Natural killer cell (primary cell): ENCODE measurements around the gene GPLD1. TPM values are rescaled to one million over a fixed set of nuclear protein-coding genes. Genes with fewer than 3 reads are reported as not detected.

ENCODE experiments used
- ATAC-seq, 3 donors: fragments of 150-1000 bp in 2 of 3; fragments of 200-7000 bp in 1 of 3; cut with Tn5 transposase; 1 replicate in 1 of 3; 2 replicates in 2 of 3; pipeline ENCODE4 v1.10.0; 2021; ENCODE audit warnings: mild to moderate bottlenecking in 2 of 3, moderate library complexity in 2 of 3
- DNase-seq, 2 donors: peaks; one replicate each; pipeline versions ENCODE4 v3.0.0 to v3.0.0-alpha.2; 2013 to 2021; ENCODE audit warnings: mixed read lengths in 1 of 2
- H3K27ac ChIP-seq: one replicate; pipeline ENCODE4 v1.5.1; 2013; ENCODE audit warnings: mild to moderate bottlenecking, low read length
- H3K27me3 ChIP-seq: one replicate; pipeline ENCODE4 v1.6.1; 2013; ENCODE audit warnings: low read length; ENCODE audit not compliant: control insufficient read depth, insufficient read depth
- H3K36me3 ChIP-seq: one replicate; pipeline ENCODE4 v1.6.1; 2013; ENCODE audit warnings: low read length; ENCODE audit not compliant: control insufficient read depth, insufficient read depth
- H3K4me1 ChIP-seq: one replicate; pipeline ENCODE4 v1.6.1; 2013; ENCODE audit warnings: low read length; ENCODE audit not compliant: control insufficient read depth, insufficient read depth
- H3K4me3 ChIP-seq: one replicate; pipeline ENCODE4 v1.5.1; 2013; ENCODE audit warnings: low read length
- H3K9me3 ChIP-seq: one replicate; pipeline ENCODE4 v1.6.1; 2013; ENCODE audit warnings: low read length; ENCODE audit not compliant: control insufficient read depth, insufficient read depth
- H3K27ac Mint-ChIP-seq, 2 donors: one replicate each; pipeline ENCODE4 v1.8.0; 2022; ENCODE audit warnings: mild to moderate bottlenecking in 2 of 2, mixed read lengths in 2 of 2, moderate library complexity in 1 of 2
- H3K27me3 Mint-ChIP-seq, 2 donors: one replicate each; pipeline ENCODE4 v1.8.0; 2022; ENCODE audit warnings: low read depth in 2 of 2, mixed read lengths in 2 of 2
- H3K36me3 Mint-ChIP-seq: one replicate; pipeline ENCODE4 v1.8.0; 2022; ENCODE audit warnings: mixed read lengths
- H3K4me1 Mint-ChIP-seq, 2 donors: one replicate each; pipeline ENCODE4 v1.8.0; 2022; ENCODE audit warnings: mixed read lengths in 2 of 2
- H3K4me3 Mint-ChIP-seq: one replicate; pipeline ENCODE4 v1.8.0; 2022; ENCODE audit warnings: mild to moderate bottlenecking, moderate library complexity, mixed read lengths
- H3K9me3 Mint-ChIP-seq, 2 donors: one replicate each; pipeline ENCODE4 v1.8.0; 2022; ENCODE audit warnings: mixed read lengths in 2 of 2
- WGBS: methylation state at CpG from one replicate; pipeline ENCODE4 v1.1.7; 2013; ENCODE audit warnings: missing lambda C conversion rate; ENCODE audit not compliant: insufficient coverage; 5-methylcytosine and 5-hydroxymethylcytosine counted together
- intact Hi-C: fragments of 100-400 bp; cut with micrococcal nuclease; formaldehyde crosslinking; loops from one replicate; pipeline ENCODE4 v1.14.2; 2022
- total RNA-seq, 4 donors: library from RNA; stranded (reverse); fragments of 120-200 nt in 1 of 4; gene quantifications; one replicate each; pipeline versions ENCODE4 v1.2.3 to v1.2.4, GENCODE V29; 2013 to 2022
- TF ChIP-seq, protein P1 (sequence below): fragments of 200-600 bp; IDR thresholded peaks from one replicate; pipeline ENCODE4 v1.8.0; 2022; ENCODE audit warnings: antibody characterized with exemption

Gene GPLD1
- total RNA-seq, 3 donors from 2014 or later (not counting 1 experiment from before 2014, with no cell fraction given): 0.86 to 1.3 (median 0.88) TPM

DNA sequence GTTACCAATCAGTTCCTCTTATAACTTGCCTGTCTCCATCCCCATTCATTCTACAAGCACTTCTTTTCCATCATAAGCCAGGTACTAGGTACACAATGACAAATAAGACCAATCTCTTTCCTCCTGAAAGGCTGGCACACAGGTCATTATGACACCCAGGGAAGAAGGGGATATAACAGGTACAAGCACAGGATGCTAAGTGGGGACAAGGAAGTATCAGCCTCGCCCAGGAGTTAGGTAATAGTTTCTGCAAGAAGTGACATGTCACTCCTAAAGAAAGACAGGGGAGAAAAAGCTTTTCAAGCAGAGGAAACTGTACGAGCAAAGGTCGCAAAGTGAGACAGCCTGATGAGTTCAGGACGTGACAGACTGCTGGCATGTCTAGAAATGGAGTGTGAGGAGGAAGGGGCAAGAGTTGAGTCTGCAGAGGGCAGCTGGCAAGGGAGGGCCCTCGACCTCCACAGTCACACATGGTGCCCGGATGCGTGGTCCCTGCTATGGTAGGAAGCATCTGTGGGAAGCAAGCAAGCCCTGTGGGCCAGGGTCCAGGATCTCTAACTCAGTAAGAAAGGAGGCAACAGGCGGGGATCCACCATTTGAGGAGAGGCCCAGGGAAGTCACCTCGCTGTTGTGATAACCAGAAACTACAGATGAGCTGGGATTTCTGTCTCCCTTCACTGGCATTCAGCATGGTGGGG is 40.4 kb downstream of the GPLD1 start:
- no peak for DNase-seq
- Mint-ChIP-seq H3K27me3 (no peaks in the 10 kb centered on the region), H3K27ac (no peak overlapping the region), H3K9me3 (no peaks in the 10 kb centered on the region), H3K4me1 (no peaks in the 10 kb centered on the region), H3K4me3 (no peak overlapping the region), H3K36me3 (no peaks in the 10 kb centered on the region)
- intact Hi-C loops: no loop called here
- TF ChIP-seq, protein P1, sequence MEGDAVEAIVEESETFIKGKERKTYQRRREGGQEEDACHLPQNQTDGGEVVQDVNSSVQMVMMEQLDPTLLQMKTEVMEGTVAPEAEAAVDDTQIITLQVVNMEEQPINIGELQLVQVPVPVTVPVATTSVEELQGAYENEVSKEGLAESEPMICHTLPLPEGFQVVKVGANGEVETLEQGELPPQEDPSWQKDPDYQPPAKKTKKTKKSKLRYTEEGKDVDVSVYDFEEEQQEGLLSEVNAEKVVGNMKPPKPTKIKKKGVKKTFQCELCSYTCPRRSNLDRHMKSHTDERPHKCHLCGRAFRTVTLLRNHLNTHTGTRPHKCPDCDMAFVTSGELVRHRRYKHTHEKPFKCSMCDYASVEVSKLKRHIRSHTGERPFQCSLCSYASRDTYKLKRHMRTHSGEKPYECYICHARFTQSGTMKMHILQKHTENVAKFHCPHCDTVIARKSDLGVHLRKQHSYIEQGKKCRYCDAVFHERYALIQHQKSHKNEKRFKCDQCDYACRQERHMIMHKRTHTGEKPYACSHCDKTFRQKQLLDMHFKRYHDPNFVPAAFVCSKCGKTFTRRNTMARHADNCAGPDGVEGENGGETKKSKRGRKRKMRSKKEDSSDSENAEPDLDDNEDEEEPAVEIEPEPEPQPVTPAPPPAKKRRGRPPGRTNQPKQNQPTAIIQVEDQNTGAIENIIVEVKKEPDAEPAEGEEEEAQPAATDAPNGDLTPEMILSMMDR: no peak
- no peak for ATAC-seq
- H3K36me3 ChIP-seq: no peaks in the 10 kb centered on the region
- no peak overlapping the region for H3K4me3 ChIP-seq
- no peak overlapping the region for H3K27ac ChIP-seq
- H3K27me3 ChIP-seq: no peaks in the 10 kb centered on the region
- no peaks in the 10 kb centered on the region for H3K4me1 ChIP-seq
- no peaks in the 10 kb centered on the region for H3K9me3 ChIP-seq
- WGBS: 85% methylated on average over 9 of the region's 9 CpGs

DNA sequence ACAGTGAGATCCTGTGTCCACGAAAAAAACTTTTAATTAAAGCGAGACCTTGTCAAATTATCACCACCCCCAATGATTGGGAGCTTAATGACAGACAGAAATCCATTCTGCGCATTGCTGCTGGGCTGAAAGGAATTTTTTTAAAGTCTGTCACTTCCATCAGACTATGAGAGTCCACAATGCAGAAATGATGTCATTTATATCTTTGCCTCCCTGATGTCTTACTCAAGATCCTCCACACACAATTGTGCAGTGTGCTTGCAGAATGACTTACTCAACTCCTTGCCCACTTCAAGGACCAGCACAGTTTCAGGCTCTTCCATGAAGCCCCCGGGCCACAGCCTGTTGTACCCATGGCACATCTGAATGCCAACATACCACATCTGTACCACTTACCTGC is 41.0 kb downstream of the GPLD1 start:
- WGBS: 69% methylated on average over 4 of the region's 4 CpGs
- Mint-ChIP-seq H3K27me3 (no peaks in the 10 kb centered on the region), H3K4me3 (no peak overlapping the region), H3K36me3 (no peaks in the 10 kb centered on the region), H3K9me3 (no peaks in the 10 kb centered on the region), H3K27ac (no peak overlapping the region), H3K4me1 (no peaks in the 10 kb centered on the region)
- ATAC-seq: no peak
- H3K4me1 ChIP-seq: no peaks in the 10 kb centered on the region
- no peak for DNase-seq
- H3K27ac ChIP-seq: no peak overlapping the region
- H3K36me3 ChIP-seq: no peaks in the 10 kb centered on the region
- no peak overlapping the region for H3K4me3 ChIP-seq
- TF ChIP-seq, protein P1: no peak
- intact Hi-C loops: no loop called here
- H3K9me3 ChIP-seq: no peaks in the 10 kb centered on the region
- H3K27me3 ChIP-seq: no peaks in the 10 kb centered on the region

DNA sequence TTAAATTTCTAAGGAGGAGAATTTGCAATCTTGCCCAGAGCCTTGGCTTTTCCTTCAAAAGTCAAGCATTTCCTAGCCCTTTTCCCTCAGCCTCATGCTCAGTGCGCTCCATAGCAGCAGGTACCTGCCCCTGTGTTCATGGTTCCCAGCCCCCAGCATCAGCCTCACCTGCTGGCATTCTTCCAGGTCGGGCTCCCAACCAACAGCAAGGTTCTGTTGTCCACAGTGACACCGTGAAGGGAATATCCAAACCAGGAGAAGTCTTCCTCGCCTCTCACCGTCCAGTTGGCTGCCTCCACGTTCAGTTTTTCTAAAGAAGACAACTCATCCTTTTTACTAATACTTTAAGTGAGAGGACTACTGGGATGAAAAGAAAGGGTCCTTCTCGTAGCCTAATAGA is 42.7 kb downstream of the GPLD1 start:
- no peak for DNase-seq
- Histone ChIP-seq H3K36me3 (no peaks in the 10 kb centered on the region), H3K27ac (no peak overlapping the region), H3K4me3 (no peak overlapping the region), H3K4me1 (no peaks in the 10 kb centered on the region), H3K27me3 (no peaks in the 10 kb centered on the region), H3K9me3 (no peaks in the 10 kb centered on the region)
- H3K27ac Mint-ChIP-seq: no peak overlapping the region
- 86% methylated on average over 4 of the region's 7 CpGs for WGBS
- H3K4me3 Mint-ChIP-seq: no peak overlapping the region
- TF ChIP-seq, protein P1: no peak
- H3K36me3 Mint-ChIP-seq: no peaks in the 10 kb centered on the region
- no peaks in the 10 kb centered on the region for H3K27me3 Mint-ChIP-seq
- H3K4me1 Mint-ChIP-seq: no peaks in the 10 kb centered on the region
- ATAC-seq: no peak
- H3K9me3 Mint-ChIP-seq: no peaks in the 10 kb centered on the region
- intact Hi-C loops: no loop called here

DNA sequence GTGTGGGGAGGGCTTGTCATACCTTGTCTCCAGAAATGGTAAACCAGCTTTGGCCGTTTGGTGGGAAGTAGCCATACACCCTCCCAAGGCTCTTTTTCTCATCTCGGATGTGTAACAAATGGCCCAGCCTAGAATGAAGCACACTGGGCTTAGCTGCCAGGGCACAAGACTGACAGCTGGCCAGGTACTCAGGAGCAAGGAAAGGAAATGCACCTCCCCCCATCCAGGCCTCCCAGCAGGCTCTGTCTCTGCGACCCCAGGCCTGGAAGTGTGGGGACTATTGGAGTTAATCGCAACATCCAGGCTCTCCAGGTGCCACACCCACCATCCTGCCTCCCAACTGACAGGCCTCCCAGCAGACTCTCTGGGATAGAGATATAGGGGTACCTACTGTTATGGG is 43.7 kb downstream of the GPLD1 start:
- Mint-ChIP-seq H3K27me3 (no peaks in the 10 kb centered on the region), H3K4me3 (no peak overlapping the region), H3K9me3 (no peaks in the 10 kb centered on the region), H3K27ac (no peak overlapping the region), H3K36me3 (no peaks in the 10 kb centered on the region), H3K4me1 (no peaks in the 10 kb centered on the region)
- 98% methylated on average over 3 of the region's 4 CpGs for WGBS
- Histone ChIP-seq H3K4me1 (no peaks in the 10 kb centered on the region), H3K9me3 (no peaks in the 10 kb centered on the region), H3K27ac (no peak overlapping the region), H3K36me3 (no peaks in the 10 kb centered on the region), H3K4me3 (no peak overlapping the region), H3K27me3 (no peaks in the 10 kb centered on the region)
- DNase-seq (no peak), ATAC-seq (no peak)
- intact Hi-C loops: no loop called here
- TF ChIP-seq, protein P1: no peak
